Endothelial cell of umbilical vein (primary cell): ENCODE data around the gene FAM186B. TPM values are rescaled to one million over a fixed set of nuclear protein-coding genes. Genes with fewer than 3 reads are reported as not detected.

ENCODE experiments used
- BruUV-seq: library from RNA; stranded (reverse); fragments of 400-500 nt; replicated peaks from 2 replicates; lab custom pipeline; 2021; lab: Mats Ljungman, UMichigan
- CTCF ChIA-PET: fragments of 300-600, 350-600 bp; sonication (Branson Sonifier 250); formaldehyde crosslinking; loops from one replicate; lab custom pipeline; 2021; ENCODE audit warnings: antibody characterized with exemption, inconsistent platforms; lab: Charles Lee
- POLR2A ChIA-PET: fragments of 300-600, 350-600 bp; sonication (Branson Sonifier 250); formaldehyde crosslinking; loops from one replicate; lab custom pipeline; 2021; ENCODE audit warnings: antibody characterized with exemption, inconsistent platforms; lab: Charles Lee
- DNase-seq: peaks from one replicate; pipeline ENCODE4 v3.0.0-alpha.2; 2011; ENCODE audit warnings: low read depth, low spot score
- FAIRE-seq: peaks from 2 replicates; lab custom pipeline; 2011; peaks lifted over from hg19 to GRCh38; lab: Jason Lieb, UNC
- H2AFZ ChIP-seq: 2 replicates; pipeline ENCODE4 v1.6.0; 2012; ENCODE audit warnings: low read depth, low read length, control low read depth, inconsistent platforms
- H3K27ac ChIP-seq: 2 replicates; pipeline ENCODE4 v1.5.1; 2011; ENCODE audit warnings: low read depth, mild to moderate bottlenecking, control low read depth, low read length, moderate library complexity; ENCODE audit not compliant: insufficient read depth
- H3K27me3 ChIP-seq, 2 experiments: 2 replicates each; pipeline versions ENCODE4 v1.6.0 to v1.6.1; 2011; ENCODE audit warnings: low read length in 2 of 2, mixed read lengths in 1 of 2; ENCODE audit not compliant: control insufficient read depth in 2 of 2, insufficient read depth in 2 of 2
- H3K36me3 ChIP-seq, 2 experiments: 2 replicates in 1 of 2; 3 replicates in 1 of 2; pipeline ENCODE4 v1.5.1; 2011; ENCODE audit warnings: low read length in 2 of 2, mild to moderate bottlenecking in 1 of 2, moderate library complexity in 1 of 2; ENCODE audit not compliant: control insufficient read depth in 2 of 2, insufficient read depth in 2 of 2; ENCODE audit errors: extremely low read depth in 1 of 2
- H3K4me1 ChIP-seq: 3 replicates; pipeline ENCODE4 v1.5.1; 2011; ENCODE audit warnings: mild to moderate bottlenecking, low read length; ENCODE audit not compliant: control insufficient read depth, insufficient read depth; ENCODE audit errors: extremely low read depth
- H3K4me2 ChIP-seq: 2 replicates; pipeline ENCODE4 v1.6.1; 2011; ENCODE audit warnings: low read length, control low read depth, mixed read lengths; ENCODE audit not compliant: insufficient read depth
- H3K4me3 ChIP-seq, 3 experiments: fragments of 200-600 bp in 1 of 3; sonication (generic), shearing (Covaris generic) in 1 of 3; replicated peaks in 1 of 3; 2 replicates each; pipeline ENCODE4 v1.5.1; 2011 to 2016; ENCODE audit warnings: control low read depth in 3 of 3, low read length in 3 of 3, mild to moderate bottlenecking in 2 of 3, inconsistent platforms in 1 of 3, low read depth in 1 of 3, moderate library complexity in 1 of 3; ENCODE audit not compliant: insufficient read depth in 1 of 3
- H3K79me2 ChIP-seq: 2 replicates; pipeline ENCODE4 v1.6.0; 2012; ENCODE audit warnings: low read length, inconsistent platforms; ENCODE audit not compliant: control insufficient read depth, insufficient read depth
- H3K9ac ChIP-seq: replicated peaks from 2 replicates; pipeline ENCODE3; 2011; ENCODE audit warnings: low read length, control low read depth; ENCODE audit not compliant: insufficient read depth; ENCODE audit errors: extremely low read depth
- H3K9me1 ChIP-seq: replicated peaks from 3 replicates; pipeline ENCODE4 v1.6.0; 2011; ENCODE audit warnings: mild to moderate bottlenecking, low read length; ENCODE audit not compliant: control insufficient read depth, insufficient read depth; ENCODE audit errors: extremely low read depth
- H3K9me3 ChIP-seq: replicated peaks from 2 replicates; pipeline ENCODE4 v1.5.1; 2012; ENCODE audit warnings: low read length, inconsistent platforms; ENCODE audit not compliant: control insufficient read depth, insufficient read depth
- H4K20me1 ChIP-seq: replicated peaks from 2 replicates; pipeline ENCODE3; 2011; ENCODE audit warnings: mild to moderate bottlenecking, low read length; ENCODE audit not compliant: control insufficient read depth, insufficient read depth; ENCODE audit errors: extremely low read depth
- CTCF ChIP-seq, 2 donors: IDR thresholded peaks; 1 replicate in 1 of 2; 2 replicates in 1 of 2; pipeline ENCODE4 v1.5.1; 2011; ENCODE audit warnings: low read length in 2 of 2, mild to moderate bottlenecking in 2 of 2, moderate library complexity in 2 of 2, control low read depth in 1 of 2, inconsistent platforms in 1 of 2, low read depth in 1 of 2; ENCODE audit not compliant: insufficient read depth in 1 of 2; ENCODE audit errors: extremely low read depth in 1 of 2
- EZH2 ChIP-seq: IDR thresholded peaks from 2 replicates; pipeline ENCODE4 v1.6.1; 2012; ENCODE audit warnings: borderline replicate concordance, low read depth, mild to moderate bottlenecking, moderate library complexity, low read length, inconsistent platforms; ENCODE audit not compliant: severe bottlenecking
- FOS ChIP-seq: IDR thresholded peaks from 2 replicates; pipeline ENCODE4 v1.6.1; 2011; ENCODE audit warnings: mild to moderate bottlenecking, low read length, moderate library complexity, borderline replicate concordance; ENCODE audit not compliant: insufficient read depth
- GATA2 ChIP-seq: IDR thresholded peaks from 2 replicates; pipeline ENCODE4 v1.7.0; 2011; ENCODE audit warnings: low read depth, mild to moderate bottlenecking, moderate library complexity, mixed read lengths, low read length; ENCODE audit not compliant: insufficient read length, insufficient read depth
- JUN ChIP-seq: IDR thresholded peaks from 2 replicates; pipeline ENCODE4 v1.6.1; 2011; ENCODE audit warnings: borderline replicate concordance, low read depth; ENCODE audit not compliant: insufficient read length, insufficient read depth
- MAX ChIP-seq: IDR thresholded peaks from 2 replicates; pipeline ENCODE4 v1.6.1; 2011; ENCODE audit not compliant: insufficient read depth, insufficient read length
- MYC ChIP-seq: IDR thresholded peaks from one replicate; pipeline ENCODE4 v1.6.1; 2011; ENCODE audit warnings: mild to moderate bottlenecking, low read depth, low read length
- POLR2A ChIP-seq: IDR thresholded peaks from 2 replicates; pipeline ENCODE4 v1.6.1; 2012; ENCODE audit warnings: low read depth, mild to moderate bottlenecking, control low read depth, low read length
- POLR2AphosphoS5 ChIP-seq: IDR thresholded peaks from 2 replicates; pipeline ENCODE4 v1.6.1; 2012; ENCODE audit warnings: low read depth, mild to moderate bottlenecking, control low read depth, low read length, moderate library complexity; ENCODE audit not compliant: insufficient read depth
- dilution Hi-C: fragments of 300-500 bp; cut with MboI; formaldehyde crosslinking; loops from one replicate; pipeline ENCODE4 v1.15.0; 2019; ENCODE audit warnings: low sequenced_read_pairs; ENCODE audit not compliant: extremely low pct_ligation_motif_present
- intact Hi-C: fragments of 100-400 bp; cut with micrococcal nuclease; formaldehyde crosslinking; loops from one replicate; pipeline ENCODE4 v1.10.0; 2022
- polyA plus RNA-seq, 4 experiments: library from polyadenylated mRNA; depleted of rRNA in 3 of 4; stranded (reverse) in 3 of 4; unstranded in 1 of 4; fragments of >200 nt; gene quantifications; 2 replicates each; pipeline versions ENCODE4 v1.2.1 to v1.2.3, GENCODE V29; 2011 to 2012; ENCODE audit warnings: missing spikeins in 1 of 4
- total RNA-seq: library from RNA; stranded (reverse); gene quantifications from 2 replicates; pipeline ENCODE4 v1.2.3, GENCODE V29; 2021

The FAM186B gene
- total and polyA plus RNA-seq, 2 donors (not counting 3 experiments of a cell fraction or from before 2014, with no cell fraction given), result 0.10 to 0.33 TPM

- no peak overlapping the region for H3K4me2 ChIP-seq
- FAIRE-seq, result no peak
- no peak overlapping the region for H3K27ac ChIP-seq
- no peak overlapping the region for H2AFZ ChIP-seq
- peaks cover 0 to 2% of the 10 kb centered on the region in 2 experiments for H3K27me3 ChIP-seq
- no peak overlapping the region for H3K9ac ChIP-seq
- no peaks in the 10 kb centered on the region for H3K79me2 ChIP-seq
- dilution Hi-C loops, result no loop called here
- TF ChIP-seq JUN (no peak), CTCF (IDR thresholded peaks at IDR 0.05; ENCODE audit: extremely low read depth in 1 of 2, insufficient read depth in 1 of 2, low read depth in 1 of 2, low read length in 2 of 2) (no peak), MAX (no peak), POLR2AphosphoS5 (no peak), GATA2 (no peak), FOS (no peak), POLR2A (no peak), MYC (no peak), EZH2 (no peak)
- no peak overlapping the region for H3K4me3 ChIP-seq
- BruUV-seq, result no TSS peak
- ChIA-PET CTCF (interaction anchor here (0.9 to 6.9 kb wide), 11 partner anchors 8 to 223 kb away, joined by 3 to 89 read pairs (median 8); partner anchors contain the start of genes KCNH3, PRPF40B and SPATS2), POLR2A (interaction anchor here (0.6 kb wide), 1 partner anchor 69 kb away, joined by 5 read pairs; the partner anchor contains the start of gene PRPF40B)
- peaks cover 2% of the 10 kb centered on the region for H3K4me1 ChIP-seq
- H4K20me1 ChIP-seq, result no peaks in the 10 kb centered on the region
- H3K36me3 ChIP-seq, result peaks cover 0 to 14% of the 10 kb centered on the region in 2 experiments
- no peaks in the 10 kb centered on the region for H3K9me1 ChIP-seq
- no peak for DNase-seq
- no peaks in the 10 kb centered on the region for H3K9me3 ChIP-seq
- intact Hi-C loops, result no loop called here
These were observed 51.2 kb downstream of the FAM186B start for GRCh38 chr12:49554266-49554665.
